H54 (cell line): Measurements from ENCODE around the gene STEAP1B.

Experiments
- DNase-seq: peaks from one replicate; pipeline ENCODE4 v3.0.0; 2011; ENCODE audit warnings: low spot score, mixed read lengths; ENCODE audit not compliant: insufficient read length
- FAIRE-seq: peaks from 3 replicates; lab custom pipeline; 2011; peaks lifted over from hg19 to GRCh38; lab: Jason Lieb, UNC
- POLR2A ChIP-seq: IDR thresholded peaks from 2 replicates; pipeline ENCODE4 v1.6.1; 2011; ENCODE audit warnings: low read depth, mild to moderate bottlenecking, low read length

STEAP1B gene

DNA sequence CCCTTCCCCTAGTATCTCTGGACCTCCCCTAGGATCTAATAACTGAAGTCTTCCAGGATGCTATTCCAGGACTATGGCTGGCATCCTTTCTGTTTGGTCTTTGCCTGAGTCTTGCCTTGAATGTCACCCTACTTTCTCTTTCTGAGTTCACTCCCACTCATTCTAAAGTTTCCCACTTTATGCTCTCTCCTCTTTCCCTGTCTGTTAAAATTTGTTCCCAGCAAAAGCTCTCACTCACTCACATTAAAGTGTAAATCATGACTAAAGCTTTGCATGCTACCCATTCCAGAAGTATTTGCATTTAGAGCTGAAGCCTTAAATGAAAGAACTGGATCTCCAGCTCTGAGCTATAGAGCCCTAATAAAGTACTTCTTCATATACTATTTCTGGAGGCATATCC, 100.9 kb downstream of the STEAP1B start:
- DNase-seq (no peak), FAIRE-seq (no peak)
- TF ChIP-seq POLR2A = no peak

DNA sequence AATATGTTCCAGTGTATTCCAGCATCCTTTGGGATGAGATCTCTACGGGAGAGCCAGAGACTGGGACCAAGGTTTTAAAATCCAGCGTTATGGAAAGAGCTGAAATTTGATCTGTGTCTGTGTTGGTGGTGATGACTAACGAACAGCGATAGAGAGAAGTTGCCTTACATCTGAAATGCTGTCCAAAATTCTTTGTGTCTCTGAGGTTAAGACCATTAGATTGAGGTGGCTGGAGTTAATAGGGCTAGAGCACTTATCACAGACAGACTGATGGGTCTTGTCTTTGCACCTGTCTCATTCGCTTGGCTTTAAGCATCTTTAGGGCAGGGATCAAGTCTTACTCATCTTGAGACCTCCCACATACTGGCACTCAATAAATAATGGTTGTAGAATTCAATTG, 102.0 kb downstream of the STEAP1B start:
- TF ChIP-seq POLR2A = no peak
- DNase-seq (no peak), FAIRE-seq (no peak)

- no peak for FAIRE-seq
- no peak for DNase-seq
- TF ChIP-seq POLR2A = no peak
Measured at GRCh38 chr7:22395222-22395621, 104.8 kb downstream of the STEAP1B start.

GRCh38 chr7:22394739-22395138, 105.2 kb downstream of the STEAP1B start:
- no peak for FAIRE-seq
- DNase-seq = no peak

GRCh38 chr7:22393913-22394729, 105.9 kb downstream of the STEAP1B start:
- DNase-seq (no peak), FAIRE-seq (no peak)
- no peak for TF ChIP-seq POLR2A

More at GRCh38 chr7:22394739-22395138, 105.2 kb downstream of the STEAP1B start:
- no peak for TF ChIP-seq POLR2A

- TF ChIP-seq POLR2A = no peak
- DNase-seq (no peak), FAIRE-seq (no peak)
Measured at GRCh38 chr7:22390516-22390915, 109.5 kb downstream of the STEAP1B start.

DNA sequence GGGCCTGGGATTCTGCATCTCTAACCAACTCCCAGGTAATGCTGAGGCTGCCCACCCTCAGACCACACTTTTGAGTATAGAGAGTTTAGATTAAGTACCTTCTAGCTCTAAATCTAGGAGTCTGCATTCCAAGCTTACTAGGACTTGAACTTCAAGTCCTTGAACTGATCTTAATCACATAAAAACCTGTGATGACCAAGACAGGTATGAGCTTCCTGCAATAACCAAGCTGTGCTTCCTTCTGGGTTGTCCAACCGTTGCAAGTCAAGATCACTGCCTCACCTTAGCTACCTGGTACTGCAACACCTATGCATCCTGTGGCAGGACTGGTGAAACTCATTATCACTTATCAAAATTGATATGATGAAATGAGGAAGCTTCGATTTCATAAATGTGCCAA, 110.1 kb downstream of the STEAP1B start:
- TF ChIP-seq POLR2A = no peak
- DNase-seq (no peak), FAIRE-seq (no peak)

- no peak for TF ChIP-seq POLR2A
- FAIRE-seq (no peak), DNase-seq (no peak)
Measured at GRCh38 chr7:22387583-22387982, 112.4 kb downstream of the STEAP1B start.

GRCh38 chr7:22386865-22387264, 113.1 kb downstream of the STEAP1B start:
- TF ChIP-seq POLR2A = no peak
- FAIRE-seq = no peak

DNA sequence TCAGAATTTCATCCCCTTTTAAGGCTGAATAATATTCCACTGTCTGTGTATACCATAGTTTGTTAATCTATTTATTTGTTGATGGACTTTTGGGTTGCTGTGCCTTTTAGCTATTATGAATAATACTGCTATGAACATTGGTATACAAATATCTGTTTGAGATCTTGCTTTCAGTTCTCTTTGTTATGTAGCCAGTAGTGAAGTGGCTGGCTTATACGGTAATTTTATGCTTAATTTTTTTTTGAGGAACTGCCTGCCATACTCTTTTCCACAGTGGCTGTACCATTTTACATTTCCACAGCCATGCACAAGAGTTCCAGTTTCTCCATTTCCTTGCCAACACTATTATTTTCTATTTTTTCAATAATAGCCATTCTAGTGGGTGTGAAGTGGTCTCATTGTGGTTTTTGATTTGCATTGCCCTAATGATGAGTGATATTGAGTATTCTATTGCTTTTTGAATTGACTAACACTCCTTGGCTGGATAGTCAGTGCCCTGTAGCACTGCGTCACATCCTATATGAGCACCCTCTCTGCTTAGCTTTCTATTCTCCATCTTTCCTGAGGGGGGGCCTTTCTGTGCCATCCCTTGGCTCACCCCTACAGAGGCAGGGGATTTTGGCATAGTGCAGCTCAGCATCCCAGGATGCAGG, 113.7 kb downstream of the STEAP1B start:
- TF ChIP-seq POLR2A = no peak
- DNase-seq (no peak), FAIRE-seq (no peak)

More at GRCh38 chr7:22386865-22387264, 113.1 kb downstream of the STEAP1B start:
- DNase-seq = no peak

GRCh38 chr7:22385326-22385725, 114.7 kb downstream of the STEAP1B start:
- DNase-seq (no peak), FAIRE-seq (no peak)
- TF ChIP-seq POLR2A = no peak

- no peak for FAIRE-seq
- TF ChIP-seq POLR2A = no peak
- DNase-seq = no peak
Measured at GRCh38 chr7:22380333-22380732, 119.7 kb downstream of the STEAP1B start.

DNA sequence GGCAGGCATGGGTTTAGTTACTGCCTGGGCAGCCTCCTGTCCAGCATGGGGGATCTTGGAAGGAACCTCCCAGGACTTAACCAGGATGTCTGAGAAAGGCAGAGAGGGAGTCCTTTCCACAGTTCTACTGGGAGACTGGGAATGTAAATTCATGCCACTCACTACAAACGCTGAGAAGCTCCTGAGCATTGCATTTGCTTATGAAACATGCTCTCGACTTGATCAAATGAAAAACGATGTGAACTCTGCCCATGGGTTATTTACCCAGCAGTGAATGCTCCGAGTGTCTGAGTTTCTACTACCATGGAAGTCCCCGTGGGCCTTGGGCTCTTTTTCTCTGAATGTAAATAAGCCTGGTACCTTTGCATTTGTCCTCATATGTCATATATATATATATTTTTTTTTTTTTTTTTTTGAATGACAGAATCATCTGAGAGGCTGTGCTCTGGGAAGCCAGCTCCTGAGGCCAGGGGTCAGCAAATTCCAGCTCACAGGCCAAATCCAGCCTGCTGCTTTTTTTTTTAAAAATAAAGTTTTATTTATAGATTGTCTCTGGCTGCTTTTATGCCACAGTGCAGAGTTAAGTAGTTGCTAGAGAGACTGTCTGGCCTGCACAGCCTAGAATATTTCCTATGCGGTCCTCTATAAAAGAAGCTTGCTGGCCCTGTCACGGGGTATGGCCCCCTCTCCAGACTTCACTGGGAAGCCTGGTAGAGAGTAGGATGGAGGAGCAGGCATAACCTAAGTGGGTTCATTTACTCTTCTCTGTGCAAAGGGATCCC, 121.6 kb downstream of the STEAP1B start:
- no peak for TF ChIP-seq POLR2A
- FAIRE-seq (no peak), DNase-seq (no peak)

DNA sequence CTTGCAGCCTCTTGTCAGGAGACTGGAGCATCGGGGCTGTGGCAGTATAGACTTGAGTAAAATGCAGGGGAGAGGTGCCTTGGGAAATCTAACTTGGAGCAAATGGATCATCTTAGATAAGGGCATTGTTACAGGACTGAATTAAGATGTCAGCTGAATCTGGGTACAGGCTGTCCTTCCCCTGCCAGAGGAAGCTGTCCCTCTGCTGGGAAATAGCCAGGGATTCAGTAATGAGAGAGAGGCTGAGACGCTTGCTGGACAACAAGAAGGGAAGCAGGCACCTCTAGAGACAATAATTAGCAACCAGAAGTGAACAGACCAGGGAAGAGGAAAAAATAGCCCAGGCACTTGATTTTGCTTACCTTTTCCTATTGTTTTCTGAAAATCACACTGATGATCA, 122.3 kb downstream of the STEAP1B start:
- no peak for TF ChIP-seq POLR2A
- no peak for FAIRE-seq
- DNase-seq = no peak
